ENCODE results near the gene PLEKHG4B.

PLEKHG4B gene

DNA sequence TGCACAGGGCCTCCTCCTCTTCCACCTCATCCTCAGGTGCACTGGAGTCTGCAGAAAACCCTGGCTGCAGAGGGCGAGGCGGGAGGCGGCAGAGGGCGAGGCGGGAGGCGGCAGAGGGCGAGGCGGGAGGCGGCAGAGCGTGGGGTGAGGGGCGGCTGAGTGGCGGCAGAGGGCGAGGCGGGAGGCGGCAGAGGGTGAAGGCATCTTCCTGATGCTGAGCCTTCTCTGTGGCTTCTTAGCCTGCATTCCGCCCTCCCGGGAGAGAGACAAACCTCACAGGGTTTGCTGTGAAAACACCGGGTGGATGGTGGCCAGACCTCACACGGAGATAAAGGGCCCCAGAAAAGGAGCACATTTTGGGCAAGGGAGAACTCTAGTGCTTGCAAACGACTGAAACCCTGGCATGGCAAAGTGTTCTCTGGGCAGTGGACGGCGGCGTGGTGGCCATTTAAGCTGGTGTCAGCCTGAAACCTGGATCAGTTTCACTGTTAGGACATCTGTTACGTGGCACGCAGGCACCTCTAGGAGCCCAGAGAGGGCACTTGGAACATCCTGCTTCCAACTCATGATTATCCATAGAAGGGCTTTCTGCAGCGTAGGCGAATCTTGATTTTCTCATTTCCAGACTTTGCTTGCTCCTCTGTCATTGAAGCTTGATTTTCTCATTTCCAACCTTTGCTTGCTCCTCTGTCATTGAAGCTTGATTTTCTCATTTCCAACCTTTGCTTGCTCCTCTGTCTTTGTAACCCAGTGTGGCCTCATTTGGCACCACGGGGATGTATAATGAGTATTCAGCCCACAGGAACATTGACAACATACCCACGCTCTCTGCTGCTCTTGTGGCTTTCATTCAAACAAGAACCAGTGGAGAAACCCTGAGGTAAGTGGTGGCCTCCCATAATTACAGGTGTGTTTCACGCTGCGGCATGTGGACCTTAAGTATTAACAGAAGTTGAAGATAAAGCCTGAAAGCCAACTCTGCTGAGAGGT, 16.3 kb upstream of the PLEKHG4B start:
- DNase-seq (ENCODE audit: low read depth in 2 of 2) = no peak

DNA sequence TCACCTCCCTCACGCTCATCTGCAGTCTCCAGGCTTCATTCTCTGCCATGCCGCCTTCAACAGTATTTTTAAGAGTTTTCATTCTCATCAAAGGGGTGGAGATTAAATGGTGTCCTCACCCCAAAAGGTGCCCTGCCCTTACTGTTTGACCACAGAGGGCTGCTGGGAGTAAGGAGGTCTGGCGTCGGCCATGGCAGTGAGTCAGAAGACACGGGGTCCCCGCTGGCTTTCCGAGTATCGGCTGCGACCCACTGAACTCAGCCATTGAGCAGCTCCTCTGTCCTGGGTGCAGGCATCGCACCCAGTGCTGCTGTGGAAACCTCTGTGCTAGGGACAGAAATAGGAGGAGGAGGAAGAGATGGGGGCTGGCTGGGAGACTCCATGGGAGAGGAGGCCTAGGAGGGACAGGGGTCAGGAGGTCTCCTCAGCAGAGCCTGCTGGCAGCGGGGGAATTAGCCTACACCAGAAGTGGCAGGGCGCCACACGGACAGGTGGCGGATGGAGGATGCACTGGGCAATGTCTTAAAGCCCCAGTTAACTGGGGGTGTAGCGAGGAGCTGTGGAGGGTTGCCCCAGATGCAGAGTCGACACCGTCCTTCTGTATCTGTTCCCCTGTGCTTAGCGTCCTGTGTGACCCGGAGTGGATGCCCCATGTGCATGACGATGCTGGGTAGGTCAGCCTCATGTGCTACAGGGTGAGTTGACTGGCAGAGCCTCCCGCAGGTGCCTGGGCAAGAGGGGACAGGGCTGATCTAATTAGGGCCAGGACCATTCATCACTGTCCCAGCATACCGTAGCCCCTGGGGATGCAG, 15.4 kb upstream of the PLEKHG4B start:
- DNase-seq (ENCODE audit: low read depth in 2 of 2) = no peak

DNA sequence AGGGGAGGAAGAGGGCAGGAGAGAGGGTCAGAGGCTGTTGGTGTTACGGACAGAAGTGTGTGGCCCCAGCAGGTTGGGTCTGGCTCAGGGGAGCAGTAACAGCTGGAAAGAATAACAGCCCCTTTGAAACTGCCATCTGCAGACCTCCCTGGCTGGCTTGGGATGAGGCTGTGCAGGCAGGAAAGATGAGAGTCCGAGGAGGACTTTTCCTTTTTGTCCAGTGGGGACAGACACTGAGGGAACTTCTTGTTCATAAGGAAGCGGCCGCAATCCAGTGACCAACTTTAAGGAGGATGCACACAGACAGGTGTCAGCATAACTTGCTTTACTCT, 14.8 kb upstream of the PLEKHG4B start:
- DNase-seq (ENCODE audit: low read depth in 2 of 2) = no peak

DNA sequence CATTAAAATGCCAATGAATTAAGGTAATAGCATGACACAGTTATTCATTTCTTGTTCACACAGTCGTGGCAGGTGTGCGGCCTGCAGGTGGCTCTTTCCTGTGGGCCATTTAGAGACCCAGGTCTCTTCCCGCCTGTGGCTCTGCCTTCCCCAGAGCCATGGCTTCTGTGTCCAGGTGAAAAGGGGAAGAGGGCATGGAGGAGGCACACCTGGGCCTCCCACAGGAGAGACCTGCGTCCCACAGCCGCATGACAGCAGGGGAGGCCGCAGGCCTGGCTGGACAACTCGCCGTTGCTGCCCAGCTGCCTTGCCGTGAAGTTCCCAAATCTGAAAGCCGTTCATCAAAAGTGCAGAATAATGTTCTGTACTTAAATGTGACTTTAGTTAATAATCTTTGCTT, 14.4 kb upstream of the PLEKHG4B start:
- DNase-seq (ENCODE audit: low read depth in 2 of 2) = no peak

DNA sequence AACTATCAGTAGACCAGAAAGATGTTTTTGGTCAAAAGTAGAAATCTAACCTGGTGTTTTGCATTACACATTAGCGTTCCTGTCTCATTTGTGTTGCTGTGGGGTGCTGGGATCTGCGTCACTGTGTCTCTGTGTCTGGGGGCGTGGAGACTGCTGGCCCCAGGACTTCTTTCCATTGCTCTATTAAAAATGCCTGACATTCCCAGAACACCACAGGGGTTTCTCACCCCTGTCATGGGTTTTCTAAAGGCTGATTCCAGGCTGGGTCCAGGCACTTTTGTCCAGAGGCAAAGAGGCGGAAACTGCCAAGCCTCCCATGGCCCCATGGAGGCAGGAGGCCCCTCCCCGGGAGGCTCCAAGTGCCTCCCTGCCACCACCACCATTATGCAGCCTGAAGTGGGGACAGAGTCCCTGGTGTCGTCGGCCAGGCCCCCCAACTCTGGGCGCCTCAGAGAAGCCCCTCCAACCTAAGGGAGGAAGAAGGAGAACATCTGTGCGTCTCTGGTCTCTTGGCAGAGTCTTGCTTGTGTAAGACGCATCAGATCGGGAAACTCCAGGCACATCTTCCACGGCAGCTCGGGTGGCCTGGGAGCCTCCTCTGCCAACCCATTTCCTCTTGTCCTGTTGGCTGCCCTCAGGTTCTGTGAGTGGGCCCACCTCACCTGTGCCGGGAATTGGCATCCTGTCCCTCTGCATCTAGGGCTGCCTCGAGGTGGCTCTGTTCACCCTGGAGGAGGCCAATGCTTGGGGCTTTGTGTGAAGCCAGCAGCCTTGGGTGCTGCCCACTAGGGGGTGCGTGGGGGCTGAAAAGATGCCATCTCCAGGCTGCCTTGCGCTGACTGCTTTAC, 13.8 kb upstream of the PLEKHG4B start:
- peak in 1 of 2 donors; percentile 6 for DNase-seq (ENCODE audit: low read depth in 2 of 2)

DNA sequence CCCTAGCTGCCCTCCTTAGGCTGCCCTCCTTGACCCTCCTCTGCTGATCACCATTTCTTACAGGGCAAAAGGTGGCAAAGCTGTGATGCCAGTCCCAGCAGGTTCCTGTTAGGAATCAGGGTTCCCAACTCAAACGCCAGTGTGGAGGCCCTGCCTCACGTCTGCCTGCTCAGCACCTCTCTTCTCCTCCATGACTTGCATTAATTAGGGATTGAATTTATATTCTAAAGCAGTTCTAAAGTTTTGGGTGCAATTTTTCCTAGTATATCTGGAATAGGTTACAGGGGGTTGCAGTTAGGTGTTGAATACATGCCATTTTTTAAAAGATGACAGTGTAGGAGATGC, 13.2 kb upstream of the PLEKHG4B start:
- no peak for DNase-seq (ENCODE audit: low read depth in 2 of 2)

DNA sequence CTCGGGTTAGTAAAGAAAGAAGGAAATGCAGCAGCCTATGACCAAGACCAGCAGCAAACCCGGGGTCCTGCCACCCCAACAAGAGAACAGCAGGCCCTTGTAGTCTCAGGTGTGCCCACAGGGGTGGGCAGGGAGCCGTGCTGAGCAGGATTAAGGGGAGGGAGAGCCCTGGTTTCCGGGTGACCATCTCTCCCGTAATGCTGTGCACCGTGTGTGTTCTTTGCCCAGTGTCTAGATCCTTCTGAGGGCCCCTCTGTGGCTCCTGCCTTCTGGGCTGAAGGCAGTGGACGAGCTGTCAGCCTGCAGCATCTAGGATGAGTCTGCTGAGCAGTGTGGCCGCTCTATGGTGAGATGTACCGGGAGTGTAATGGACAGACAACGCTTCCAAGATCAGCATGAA, 12.7 kb upstream of the PLEKHG4B start:
- DNase-seq (ENCODE audit: low read depth in 2 of 2) = no peak

DNA sequence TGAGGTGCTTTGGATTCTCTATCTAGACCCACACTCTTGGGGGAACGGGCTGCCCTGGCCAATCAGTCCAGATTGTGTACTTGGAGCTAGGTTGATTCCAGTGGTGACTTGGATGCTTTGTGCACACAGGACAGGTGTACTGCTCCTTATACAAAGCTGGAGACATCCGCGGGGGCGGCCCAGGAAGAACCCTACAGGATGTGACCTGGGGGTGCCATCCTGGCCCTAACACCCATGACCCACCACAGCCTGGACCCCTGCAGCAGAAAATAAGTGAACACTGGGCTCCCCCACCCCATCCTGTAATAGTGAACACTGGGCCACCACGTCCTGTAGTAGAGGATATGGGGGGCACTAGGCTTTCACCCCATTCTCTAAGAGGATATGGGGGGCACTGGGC, 12.1 kb upstream of the PLEKHG4B start:
- DNase-seq (ENCODE audit: low read depth in 2 of 2) = no peak

DNA sequence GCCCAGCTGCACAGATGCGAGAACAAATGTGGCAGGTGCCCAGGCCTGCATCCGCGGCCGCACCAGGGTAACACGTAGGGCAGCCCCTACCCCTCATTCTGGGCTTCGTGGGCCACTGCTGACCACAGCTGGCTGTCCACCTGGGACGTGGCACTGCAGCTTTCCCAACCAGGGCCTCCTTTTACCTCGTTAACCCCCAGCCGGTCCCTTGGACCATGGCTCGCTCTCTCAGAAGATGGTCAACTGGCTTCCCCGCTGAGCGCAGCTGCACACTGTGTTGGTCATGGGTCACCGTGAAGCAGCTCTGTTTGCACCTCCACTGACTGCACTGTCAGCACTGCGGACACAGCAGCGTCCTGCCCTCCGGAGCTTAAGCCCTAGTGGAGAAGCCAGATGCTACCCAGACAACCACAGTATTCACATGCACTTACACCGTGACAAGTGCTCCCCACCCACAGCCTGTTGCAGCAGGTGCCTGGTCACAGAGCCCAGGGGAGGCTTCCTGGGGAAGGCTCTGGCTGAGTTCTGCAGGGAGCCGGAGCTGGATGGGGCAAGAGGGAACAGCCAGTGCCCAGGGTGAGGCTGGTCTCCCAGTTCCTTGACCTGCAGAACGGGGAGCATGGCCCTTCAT, 10.5 kb upstream of the PLEKHG4B start:
- DNase-seq (ENCODE audit: low read depth in 2 of 2) = no peak

DNA sequence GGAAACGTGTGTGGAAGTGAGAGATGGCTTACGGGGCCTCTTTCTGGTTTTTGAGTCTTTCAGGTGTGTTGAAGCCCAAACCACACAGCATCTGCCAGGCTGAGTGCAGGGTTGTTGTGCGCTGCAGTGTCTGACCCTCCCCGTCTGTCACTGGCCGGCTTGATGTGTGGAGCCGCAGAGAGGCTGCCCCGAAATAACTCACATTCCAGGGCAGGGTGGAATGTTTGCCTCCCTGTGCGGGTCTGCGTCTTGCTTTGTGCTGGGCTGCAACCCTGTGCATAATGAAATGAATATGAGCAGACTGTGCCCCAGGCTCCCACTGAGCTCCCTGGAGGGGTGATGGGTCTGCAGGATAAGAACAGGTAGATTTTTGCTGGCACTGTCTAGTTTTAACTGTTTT, 9.9 kb upstream of the PLEKHG4B start:
- DNase-seq (ENCODE audit: low read depth in 2 of 2) = no peak

DNA sequence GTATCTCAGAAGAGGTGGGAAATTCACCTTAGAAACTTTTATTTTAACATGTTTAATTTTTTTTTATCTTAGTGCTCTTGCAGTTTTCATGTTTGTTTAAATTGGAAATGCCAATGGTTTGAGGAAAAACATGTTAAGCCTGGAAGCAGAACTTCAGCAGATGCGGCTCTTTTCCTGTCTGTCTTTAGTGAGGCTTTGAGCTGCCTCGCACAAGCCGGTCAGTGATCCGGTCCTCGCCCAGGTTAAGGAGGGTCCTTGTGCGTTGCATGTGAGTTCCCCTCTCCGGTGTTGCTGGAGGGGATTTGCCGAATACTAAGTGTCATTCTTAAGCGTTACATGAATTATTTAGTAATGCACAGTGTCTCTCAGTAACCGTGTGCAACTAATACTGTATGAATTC, 9.4 kb upstream of the PLEKHG4B start:
- no peak for DNase-seq (ENCODE audit: low read depth in 2 of 2)

DNA sequence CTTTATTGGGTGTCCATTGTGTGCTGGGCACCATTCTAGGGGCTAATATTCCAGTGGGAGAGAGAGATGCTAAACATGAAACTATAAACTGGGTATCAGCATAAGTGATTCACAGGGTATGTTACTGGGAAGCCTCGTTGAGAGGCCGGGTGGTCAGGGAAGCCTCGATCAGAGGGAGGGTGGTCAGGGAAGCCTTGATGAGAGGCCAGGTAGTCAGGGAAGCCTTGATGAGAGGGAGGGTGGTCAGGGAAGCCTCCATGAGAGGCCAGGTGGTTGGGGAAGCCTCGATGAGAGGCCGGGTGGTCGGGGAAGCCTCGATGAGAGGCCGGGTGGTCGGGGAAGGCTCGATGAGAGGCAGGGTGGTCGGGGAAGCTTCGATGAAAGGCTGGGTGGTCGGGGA, 8.9 kb upstream of the PLEKHG4B start:
- DNase-seq (ENCODE audit: low read depth in 2 of 2) = no peak

DNA sequence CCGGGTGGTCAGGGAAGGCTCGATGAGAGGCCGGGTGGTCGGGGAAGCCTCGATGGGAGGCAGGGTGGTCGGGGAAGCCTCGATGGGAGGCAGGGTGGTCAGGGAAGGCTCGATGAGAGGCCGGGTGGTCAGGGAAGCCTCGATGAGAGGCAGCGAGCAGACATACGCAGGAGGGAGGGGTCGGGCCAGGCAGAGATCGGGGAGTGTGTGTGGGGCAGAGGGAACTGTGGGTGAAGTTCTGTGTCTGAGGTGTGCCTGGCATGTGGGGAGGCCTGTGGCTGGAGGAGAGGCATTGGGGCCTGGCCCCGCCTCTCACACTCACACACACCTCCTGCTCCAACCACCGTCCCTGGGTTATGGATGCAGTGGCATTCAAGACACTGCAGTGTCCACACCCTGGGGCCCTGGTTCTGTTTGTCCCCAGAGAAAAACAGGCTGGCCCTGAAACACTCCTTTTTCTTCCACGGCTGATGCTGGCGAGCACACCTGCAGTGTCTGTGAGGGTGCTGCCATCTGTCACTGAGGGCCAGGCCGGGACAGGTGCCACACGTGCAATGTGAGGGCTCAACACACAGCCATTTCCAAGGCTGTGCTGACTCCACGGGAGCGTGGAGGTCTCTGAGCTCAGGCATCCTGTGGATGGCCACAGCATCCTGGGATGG, 6.5 kb upstream of the PLEKHG4B start:
- DNase-seq (ENCODE audit: low read depth in 2 of 2) = no peak

DNA sequence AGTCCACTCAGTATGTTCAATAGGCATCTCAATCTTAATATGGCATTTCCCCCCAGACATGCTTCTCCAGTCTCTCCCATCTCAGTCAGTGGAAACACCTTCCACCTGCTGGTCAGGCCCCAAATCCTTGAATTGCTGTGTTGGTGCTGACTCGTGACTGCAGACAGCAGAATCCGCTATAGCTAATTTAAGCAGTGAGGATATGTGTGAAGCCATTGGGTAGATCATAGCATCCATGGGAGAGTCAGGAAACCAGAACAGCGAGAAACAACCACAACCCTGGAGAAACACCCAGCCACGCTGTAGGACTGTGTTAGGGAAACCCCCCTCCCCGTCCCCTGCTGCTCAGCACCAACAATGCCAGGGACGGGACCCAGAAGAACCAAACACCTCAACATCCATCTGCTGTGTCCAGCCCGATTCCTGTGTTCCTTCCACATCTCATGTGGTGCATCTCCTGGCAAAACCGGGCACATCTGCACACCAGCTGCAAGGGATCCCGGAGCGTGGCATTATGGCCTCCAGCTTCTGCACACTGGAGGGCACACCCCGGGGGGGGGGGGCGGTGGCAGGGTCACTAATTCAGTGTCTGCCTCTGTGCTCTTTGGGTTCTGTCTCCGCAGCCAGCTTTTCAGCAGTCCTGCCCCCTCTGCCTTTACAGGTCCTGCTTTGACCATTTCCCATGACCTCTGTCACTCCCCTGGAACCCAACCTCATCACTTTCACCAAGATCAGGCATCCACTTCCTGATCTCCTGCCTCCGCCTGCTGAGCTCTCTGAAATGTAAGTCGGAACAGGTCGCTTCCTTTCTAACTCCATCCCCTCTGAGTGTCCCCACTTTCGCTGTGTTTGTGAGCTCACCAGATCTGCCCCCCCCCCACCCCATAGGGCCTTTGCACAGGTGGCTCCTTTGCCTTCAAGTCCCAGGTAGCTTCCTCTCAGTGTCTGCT, 2.4 kb upstream of the PLEKHG4B start:
- DNase-seq (ENCODE audit: low read depth in 2 of 2) = no peak

DNA sequence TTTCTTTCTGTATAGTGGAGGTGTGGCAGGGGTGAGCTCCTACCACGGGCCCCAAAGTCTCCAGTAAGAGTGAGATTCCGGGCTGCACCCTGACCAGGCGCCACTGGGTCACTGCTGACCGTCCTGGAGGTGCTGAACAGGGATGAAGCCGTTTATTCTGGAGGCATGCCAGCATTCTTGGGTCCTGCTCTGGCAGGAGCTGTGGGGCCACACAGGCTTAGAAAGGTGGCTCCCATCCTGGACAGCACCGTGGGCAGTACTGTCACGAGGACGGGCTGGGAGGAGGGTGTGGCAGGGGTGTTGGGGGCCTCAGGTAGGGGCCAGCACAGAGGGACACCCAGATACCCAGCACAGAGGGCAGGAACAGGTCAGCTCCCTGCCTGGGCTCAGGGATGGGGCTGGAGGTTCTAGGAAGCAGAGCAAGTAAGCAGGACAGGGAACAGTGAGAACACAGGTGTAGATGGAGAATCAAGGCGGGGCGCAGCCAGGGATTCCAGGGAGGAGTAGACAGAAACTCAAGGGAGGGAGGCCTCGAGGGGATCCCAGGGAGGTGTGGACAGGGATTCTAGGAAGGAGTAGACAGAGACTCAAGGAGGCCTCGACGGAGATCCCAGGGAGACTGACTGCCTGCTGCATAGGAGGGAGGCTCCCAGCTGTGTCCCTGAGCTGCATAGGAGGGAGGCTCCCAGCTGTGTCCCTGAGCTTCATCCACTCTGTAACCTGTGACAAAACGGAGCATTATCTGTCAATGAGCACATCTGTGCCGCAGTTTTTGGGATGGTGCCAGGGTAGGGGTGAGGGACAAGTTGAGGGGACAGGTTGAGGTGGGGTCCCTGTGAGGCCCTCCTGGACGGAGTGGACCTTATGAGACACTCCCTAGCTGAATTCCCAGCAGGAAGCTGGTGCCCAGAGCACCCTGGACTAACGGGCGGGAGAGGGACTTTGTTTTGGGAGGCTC, 1.1 kb upstream of the PLEKHG4B start:
- DNase-seq (ENCODE audit: low read depth in 2 of 2) = no peak

DNA sequence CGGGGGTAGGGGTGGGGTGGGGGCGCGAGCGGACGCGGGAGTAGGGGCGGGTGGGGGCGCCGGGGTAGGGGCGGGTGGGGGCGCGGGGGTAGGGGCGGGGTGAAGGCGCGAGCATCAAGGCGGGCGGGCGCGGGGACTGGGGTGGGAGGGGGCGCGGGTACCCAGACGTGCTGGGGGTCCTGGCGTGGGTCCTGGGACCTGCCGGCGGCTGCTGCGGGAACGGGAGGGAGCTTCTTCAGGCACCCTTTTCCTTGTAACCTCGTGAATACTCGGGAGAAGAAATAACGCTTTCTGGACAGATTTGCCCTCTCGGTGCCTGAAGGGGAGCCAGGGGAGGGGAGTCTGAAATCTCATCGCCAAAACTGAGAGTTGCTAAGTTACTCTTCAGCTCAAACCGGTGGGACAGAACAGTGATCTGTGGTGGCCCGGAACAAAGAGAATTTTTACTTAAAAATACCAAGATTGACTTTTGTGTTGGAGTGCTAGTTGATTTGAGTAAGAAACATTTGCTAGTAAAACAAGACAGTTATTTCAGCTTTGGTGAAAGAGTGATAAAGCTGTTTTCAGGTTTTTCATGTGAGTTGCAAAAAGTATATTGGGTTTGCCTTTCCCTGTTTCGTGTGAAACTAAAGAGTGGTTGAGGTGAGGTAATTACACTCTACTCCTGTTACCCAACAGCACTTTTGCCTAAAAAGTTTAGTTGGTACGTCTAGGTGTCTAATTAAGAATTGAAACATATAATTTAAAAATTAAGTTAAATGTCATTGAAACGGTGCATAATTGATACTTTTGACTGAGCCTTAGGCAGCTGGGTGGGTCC, 643 bp downstream of the PLEKHG4B start:
- DNase-seq (ENCODE audit: low read depth in 2 of 2) = no peak

DNA sequence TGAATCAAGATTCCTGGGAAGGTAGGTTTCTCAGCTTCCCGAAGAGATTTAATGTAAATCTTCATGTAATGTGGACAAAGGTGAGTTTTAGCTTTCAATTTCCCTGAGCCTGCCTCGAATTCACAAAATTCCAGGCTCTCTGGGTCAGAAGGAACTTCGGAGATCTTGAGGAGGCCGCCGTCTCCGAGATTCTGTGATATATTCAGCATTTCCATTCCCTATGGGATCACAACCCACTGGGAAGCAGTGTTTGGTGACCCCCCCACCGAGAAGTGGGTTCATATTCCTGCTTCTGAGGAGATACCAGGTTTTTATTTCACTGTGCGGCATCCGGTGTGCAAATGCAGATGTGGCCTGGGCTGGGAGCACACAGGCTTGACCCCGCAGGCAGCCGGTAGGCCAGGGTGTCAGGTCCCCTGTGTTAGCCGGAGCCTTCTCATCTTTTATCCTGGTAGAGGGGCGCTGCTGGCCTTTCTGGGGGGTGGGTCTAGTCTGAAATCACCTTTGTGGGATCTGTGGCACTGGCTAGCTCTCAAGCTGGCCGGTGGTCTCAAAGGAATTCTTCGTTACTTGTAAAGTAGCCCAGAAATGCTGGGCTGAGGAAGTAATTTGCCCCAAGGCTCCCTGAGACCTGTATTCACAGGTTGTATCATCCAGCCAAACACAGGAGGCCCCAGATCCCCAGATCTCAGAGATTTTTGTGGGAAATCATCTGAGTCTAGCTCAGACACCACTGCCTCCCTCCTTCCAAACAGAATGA, 1.4 kb downstream of the PLEKHG4B start:
- no peak for DNase-seq (ENCODE audit: low read depth in 2 of 2)

Data from stimulated activated CD8-positive, alpha-beta memory T cell treated with anti-CD3 and anti-CD28 coated beads, Interleukin-15, amount 100 ng/mL, for 48 hours (primary cell).